GM20000 (cell line): ENCODE data around the gene MECR.

Experiments
- DNase-seq: peaks from one replicate; pipeline ENCODE4 v3.0.0; 2012; ENCODE audit warnings: low spot score
- CTCF ChIP-seq: IDR thresholded peaks from 2 replicates; pipeline ENCODE4 v1.5.1; 2012; ENCODE audit warnings: mild to moderate bottlenecking, control low read depth; ENCODE audit errors: extremely low read depth, missing control alignments

MECR gene

GRCh38 chr1:29270929-29271521 lies 40.3 kb upstream of the MECR start:
- no peak for TF ChIP-seq CTCF
- no peak for DNase-seq

GRCh38 chr1:29269382-29269781 lies 38.6 kb upstream of the MECR start:
- no peak for TF ChIP-seq CTCF
- no peak for DNase-seq

- no peak for DNase-seq
- no peak for TF ChIP-seq CTCF
Measured at GRCh38 chr1:29267321-29268070, 36.8 kb upstream of the MECR start.

GRCh38 chr1:29266912-29267311 lies 36.2 kb upstream of the MECR start:
- no peak for TF ChIP-seq CTCF
- no peak for DNase-seq

GRCh38 chr1:29264773-29265389 lies 34.1 kb upstream of the MECR start:
- no peak for DNase-seq
- no peak for TF ChIP-seq CTCF

GRCh38 chr1:29260531-29260930 lies 29.8 kb upstream of the MECR start:
- no peak for DNase-seq
- no peak for TF ChIP-seq CTCF

GRCh38 chr1:29259802-29260441 lies 29.2 kb upstream of the MECR start:
- peak; percentile 78 for DNase-seq
- TF ChIP-seq CTCF, result no peak
